ENCODE data around the gene OR6K3. TPM values are rescaled to one million over a fixed set of nuclear protein-coding genes. Genes with fewer than 3 reads are reported as not detected.

OR6K3 gene
- total and polyA plus RNA-seq, 2 of the 8 experiments (the other 6 are each of a cell fraction or from before 2014, with no cell fraction given) = not detected

- no peak for TF ChIP-seq POU5F1 (IDR thresholded peaks at IDR 0.05; ENCODE audit: low read depth, low read length)
These were observed 20.0 kb downstream of the OR6K3 start, which contains the start of gene OR6K2 (continued) for GRCh38 chr1:158700552-158700951.
